SK-N-SH treated with all-trans-retinoic acid at 6 μM for 48 hours (cell line): Measurements from ENCODE around the gene NUMA1.

Source experiments
- BACH2 ChIP-seq: fragments of 250-450 bp; sonication (Bioruptor Pico); IDR thresholded peaks from 2 replicates; pipeline ENCODE4 v1.9.0; 2021; ENCODE audit warnings: mild to moderate bottlenecking, borderline replicate concordance
- ZC3H10 ChIP-seq: fragments of 250-450 bp; sonication (Bioruptor Pico); IDR thresholded peaks from 2 replicates; pipeline ENCODE4 v1.5.1; 2021; ENCODE audit warnings: mild to moderate bottlenecking, moderate library complexity
- ZFP30 ChIP-seq: fragments of 450-650 bp; formaldehyde crosslinking; IDR thresholded peaks from 2 replicates; pipeline ENCODE4 v1.5.0; 2022; ENCODE audit warnings: mild to moderate bottlenecking, moderate library complexity
- ZNF565 ChIP-seq: fragments of 450-650 bp; formaldehyde crosslinking; conservative IDR thresholded peaks from 2 replicates; pipeline ENCODE4 v1.5.0; 2020; ENCODE audit warnings: low read depth, mild to moderate bottlenecking, moderate library complexity

DNA sequence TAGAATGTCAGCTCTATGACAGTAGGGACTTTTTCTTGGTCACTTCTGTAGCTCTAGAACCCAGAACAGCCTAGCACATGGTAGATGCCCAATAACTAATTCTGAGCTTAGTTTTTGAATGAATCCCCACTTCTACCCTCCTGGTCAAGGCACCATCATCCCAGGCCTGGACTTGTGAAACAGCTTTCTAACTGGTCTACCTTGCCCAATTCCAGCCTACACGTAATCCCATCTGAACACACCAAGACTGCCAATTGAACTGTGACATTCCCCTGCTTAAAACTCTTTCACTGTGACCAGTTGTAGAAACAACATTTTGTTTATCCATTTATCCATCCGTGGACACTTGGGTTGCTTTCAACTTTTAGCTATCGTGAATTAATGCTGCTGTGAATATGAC, 49.0 kb upstream of the NUMA1 start:
- no peak for TF ChIP-seq BACH2 (CRISPR knock-in tag)
- no peak for TF ChIP-seq ZC3H10
- no peak for TF ChIP-seq ZNF565
- TF ChIP-seq ZFP30 (CRISPR knock-in tag): no peak
